ENCODE measurements around the gene PRKAG3. TPM values are rescaled to one million over a fixed set of nuclear protein-coding genes. Genes with fewer than 3 reads are reported as not detected.
"Not testable (repeated sequence)": the region's sequence is repeated elsewhere in the genome, so short reads cannot be mapped to it uniquely, and the experiment has no call there.

PRKAG3 gene
- total RNA-seq, 2 experiments from 2014 or later, result not detected

DNA sequence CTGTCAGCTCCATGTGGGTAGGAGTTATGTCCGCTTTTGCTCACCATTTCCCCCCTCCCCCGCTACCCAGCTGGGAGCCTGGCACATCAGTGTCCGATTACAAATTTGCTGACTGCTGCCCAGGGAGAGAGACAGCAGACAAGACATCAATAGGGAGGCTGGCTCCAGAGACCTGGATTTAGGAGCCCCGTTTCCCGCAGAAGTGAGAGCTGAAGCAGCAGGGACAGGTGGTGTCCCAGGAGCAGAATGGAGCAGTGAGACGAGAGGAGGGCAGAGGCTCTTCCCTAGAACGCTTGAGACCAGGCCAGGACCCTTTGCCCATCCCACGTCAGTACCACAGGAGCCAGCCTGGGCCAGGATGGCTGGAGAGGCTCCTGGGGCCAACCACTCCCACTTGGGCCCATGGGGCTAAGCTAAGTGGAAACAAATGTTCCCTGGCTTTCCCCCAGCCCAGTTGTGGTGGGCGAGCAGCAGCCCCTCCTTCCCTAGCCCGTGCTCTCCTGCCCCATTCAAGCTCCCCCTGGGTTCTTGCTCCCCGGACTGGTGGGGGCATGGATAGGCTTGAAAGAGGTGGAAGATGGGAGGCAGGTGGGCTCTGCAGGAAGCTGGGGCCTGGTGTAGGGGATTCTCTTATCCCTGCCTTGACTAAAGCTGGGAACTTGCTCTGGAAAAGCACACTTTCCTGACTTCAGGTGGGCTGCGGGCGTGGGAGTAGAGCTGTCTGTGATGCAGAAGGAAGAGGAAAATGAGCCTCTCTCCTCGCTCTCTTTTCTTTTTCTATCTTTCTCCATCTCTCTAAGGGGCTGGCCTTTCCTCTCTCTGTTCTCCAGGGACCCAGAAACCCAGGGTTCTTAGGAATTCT lies 23.9 kb upstream of the PRKAG3 start:
- POLR2A ChIA-PET, result no interaction called here
- H3K36me3 Mint-ChIP-seq (ENCODE audit: low read depth), result no peaks in the 10 kb centered on the region
- no peak for DNase-seq
- H3K9me3 Mint-ChIP-seq (ENCODE audit: insufficient read depth), result no peaks in the 10 kb centered on the region
- no peak overlapping the region for H3K4me3 Mint-ChIP-seq
- H3K27me3 Mint-ChIP-seq (ENCODE audit: low read depth), result peaks cover 71% of the 10 kb centered on the region
- no peak for ATAC-seq
- no peak overlapping the region for H3K27ac Mint-ChIP-seq
- CTCF ChIA-PET, result interaction anchor here (1.0 to 1.8 kb wide), 5 partner anchors 8 to 124 kb away, joined by 3 to 12 read pairs (median 4); no protein-coding TSS in a partner anchor
- H3K4me1 Mint-ChIP-seq (ENCODE audit: low read depth), result peaks cover 9% of the 10 kb centered on the region

DNA sequence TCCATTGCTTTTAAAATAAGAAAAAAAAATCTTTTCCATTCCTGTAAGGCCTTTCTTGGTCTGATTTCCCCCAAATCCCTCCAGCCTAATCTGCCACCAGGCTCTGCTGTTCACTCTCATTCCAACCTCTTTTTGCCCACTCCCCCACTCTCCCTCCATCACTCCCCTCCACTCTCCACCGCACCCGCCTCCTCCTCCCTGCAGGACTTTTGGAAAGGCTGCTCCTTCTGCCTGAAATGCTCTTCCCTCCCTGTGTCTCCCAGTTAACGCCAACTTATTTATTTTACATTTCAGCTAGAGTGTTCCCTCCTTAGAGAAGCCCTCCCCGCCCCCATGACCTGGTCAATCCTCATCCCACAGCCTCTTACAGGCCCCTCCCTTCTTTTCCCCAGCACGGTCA lies 23.3 kb upstream of the PRKAG3 start:
- no peak for DNase-seq
- Mint-ChIP-seq H3K4me1 (ENCODE audit: low read depth) (peaks cover 3% of the 10 kb centered on the region), H3K27ac (no peak overlapping the region), H3K4me3 (no peak overlapping the region), H3K27me3 (ENCODE audit: low read depth) (peaks cover 65% of the 10 kb centered on the region), H3K9me3 (ENCODE audit: insufficient read depth) (no peaks in the 10 kb centered on the region), H3K36me3 (ENCODE audit: low read depth) (no peaks in the 10 kb centered on the region)
- CTCF ChIA-PET, result interaction anchor here (1.4 kb wide), 1 partner anchor 43 kb away, joined by 12 read pairs; no protein-coding TSS in a partner anchor
- no peak for ATAC-seq
- POLR2A ChIA-PET, result no interaction called here

- POLR2A ChIA-PET, result no interaction called here
- Mint-ChIP-seq H3K27ac (no peak overlapping the region), H3K4me1 (ENCODE audit: low read depth) (no peaks in the 10 kb centered on the region), H3K36me3 (ENCODE audit: low read depth) (no peaks in the 10 kb centered on the region), H3K9me3 (ENCODE audit: insufficient read depth) (no peaks in the 10 kb centered on the region), H3K27me3 (ENCODE audit: low read depth) (peaks cover 59% of the 10 kb centered on the region), H3K4me3 (no peak overlapping the region)
- ATAC-seq, result no peak
- CTCF ChIA-PET, result interaction anchor here (2.5 to 7.2 kb wide), 2 partner anchors 22 to 44 kb away, joined by 16 to 83 read pairs; no protein-coding TSS in a partner anchor
- no peak for DNase-seq
Observed at GRCh38 chr2:218853766-218854165, 22.2 kb upstream of the PRKAG3 start.

DNA sequence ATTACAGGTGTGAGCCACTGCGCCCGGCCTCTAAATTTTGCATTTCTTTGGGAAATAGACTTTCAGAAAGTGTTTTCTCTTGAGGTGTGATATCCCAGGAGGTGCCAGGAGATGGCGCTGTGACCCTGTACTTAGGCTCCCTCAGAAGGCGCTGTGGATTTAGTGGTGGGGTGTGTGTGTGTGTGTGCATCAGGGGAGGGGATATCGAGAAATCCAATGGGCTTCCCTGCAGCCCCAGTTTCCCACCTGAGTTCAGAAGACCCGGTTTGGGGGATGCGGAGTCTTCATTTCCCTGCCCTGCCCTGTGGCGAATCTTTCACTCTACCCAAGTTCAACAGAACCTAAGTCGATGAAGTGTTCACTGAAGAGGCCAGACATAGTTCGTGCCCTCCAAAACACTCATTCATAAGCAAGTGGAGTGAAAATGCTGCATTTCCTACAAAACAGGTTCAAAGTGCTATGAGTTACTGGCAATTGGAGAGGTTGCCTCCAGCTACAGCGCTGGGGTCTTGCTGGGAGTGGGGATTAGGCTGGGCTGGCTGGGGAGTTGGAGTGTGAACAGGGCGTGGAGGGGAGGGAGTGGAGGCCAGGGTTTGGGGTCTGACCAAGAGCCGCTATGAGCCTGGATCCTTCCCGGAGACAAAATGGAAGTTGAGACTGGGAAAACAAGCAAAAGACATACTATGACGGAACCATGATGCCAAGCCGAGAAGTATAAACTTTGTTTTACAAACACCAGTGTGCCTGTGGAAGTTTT lies 21.5 kb upstream of the PRKAG3 start:
- ATAC-seq (peak; percentile 52), DNase-seq (peak; percentile 74)
- Mint-ChIP-seq H3K4me1 (ENCODE audit: low read depth) (no peaks in the 10 kb centered on the region), H3K27ac (no peak overlapping the region), H3K27me3 (ENCODE audit: low read depth) (peaks cover 52% of the 10 kb centered on the region), H3K4me3 (no peak overlapping the region), H3K36me3 (ENCODE audit: low read depth) (no peaks in the 10 kb centered on the region), H3K9me3 (ENCODE audit: insufficient read depth) (no peaks in the 10 kb centered on the region)
- POLR2A ChIA-PET, result no interaction called here
- CTCF ChIA-PET, result interaction anchor here (0.8 to 7.2 kb wide), 8 partner anchors 21 to 265 kb away, joined by 3 to 83 read pairs (median 4); no protein-coding TSS in a partner anchor

GRCh38 chr2:218851286-218851685 lies 19.7 kb upstream of the PRKAG3 start:
- ATAC-seq, result no peak
- ChIA-PET CTCF (interaction anchor here (1.2 to 7.2 kb wide), 8 partner anchors 10 to 193 kb away, joined by 3 to 83 read pairs (median 5); no protein-coding TSS in a partner anchor), POLR2A (interaction anchor here (0.7 kb wide), 1 partner anchor 174 kb away, joined by 3 read pairs; no protein-coding TSS in a partner anchor)
- no peaks in the 10 kb centered on the region for H3K9me3 Mint-ChIP-seq (ENCODE audit: insufficient read depth)
- H3K27ac Mint-ChIP-seq, result no peak overlapping the region
- peaks cover 35% of the 10 kb centered on the region for H3K27me3 Mint-ChIP-seq (ENCODE audit: low read depth)
- H3K4me3 Mint-ChIP-seq, result no peak overlapping the region
- no peaks in the 10 kb centered on the region for H3K36me3 Mint-ChIP-seq (ENCODE audit: low read depth)
- no peaks in the 10 kb centered on the region for H3K4me1 Mint-ChIP-seq (ENCODE audit: low read depth)
- DNase-seq, result no peak

GRCh38 chr2:218850796-218851195 lies 19.2 kb upstream of the PRKAG3 start:
- Mint-ChIP-seq H3K36me3 (ENCODE audit: low read depth) (no peaks in the 10 kb centered on the region), H3K4me3 (no peak overlapping the region), H3K27ac (no peak overlapping the region), H3K4me1 (ENCODE audit: low read depth) (no peaks in the 10 kb centered on the region), H3K27me3 (ENCODE audit: low read depth) (peaks cover 30% of the 10 kb centered on the region), H3K9me3 (ENCODE audit: insufficient read depth) (no peaks in the 10 kb centered on the region)
- POLR2A ChIA-PET, result no interaction called here
- DNase-seq (no peak), ATAC-seq (no peak)
- CTCF ChIA-PET, result interaction anchor here (1.3 to 7.2 kb wide), 5 partner anchors 10 to 193 kb away, joined by 3 to 83 read pairs (median 10); no protein-coding TSS in a partner anchor

DNA sequence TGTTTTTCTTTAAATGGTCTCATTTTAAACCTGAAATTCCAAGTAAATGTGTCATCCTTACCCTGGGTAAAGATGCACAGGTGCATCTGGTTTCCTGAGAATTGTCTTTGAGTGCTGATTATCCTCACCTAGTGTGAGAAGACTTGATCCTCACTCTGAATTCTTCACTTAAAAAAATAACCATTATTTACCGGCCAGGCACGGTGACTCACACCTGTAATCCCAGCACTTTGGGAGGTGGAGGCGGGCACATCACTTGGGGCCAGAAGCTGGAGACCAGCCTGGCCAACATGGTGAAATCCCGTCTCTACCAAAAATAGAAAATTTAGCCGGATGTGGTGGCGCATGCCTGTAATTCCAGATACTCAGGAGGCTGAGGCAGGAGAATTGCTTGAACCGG lies 18.1 kb upstream of the PRKAG3 start:
- Mint-ChIP-seq H3K27me3 (ENCODE audit: low read depth) (peaks cover 21% of the 10 kb centered on the region), H3K9me3 (ENCODE audit: insufficient read depth) (peaks cover 3% of the 10 kb centered on the region), H3K36me3 (ENCODE audit: low read depth) (no peaks in the 10 kb centered on the region), H3K4me3 (no peak overlapping the region), H3K4me1 (ENCODE audit: low read depth) (no peaks in the 10 kb centered on the region), H3K27ac (no peak overlapping the region)
- ChIA-PET CTCF (interaction anchor here (1.2 to 7.2 kb wide), 5 partner anchors 10 to 190 kb away, joined by 4 to 83 read pairs (median 34); partner anchors contain the start of genes BCS1L and ZNF142), POLR2A (no interaction called here)
- no peak for DNase-seq
- no peak for ATAC-seq

DNA sequence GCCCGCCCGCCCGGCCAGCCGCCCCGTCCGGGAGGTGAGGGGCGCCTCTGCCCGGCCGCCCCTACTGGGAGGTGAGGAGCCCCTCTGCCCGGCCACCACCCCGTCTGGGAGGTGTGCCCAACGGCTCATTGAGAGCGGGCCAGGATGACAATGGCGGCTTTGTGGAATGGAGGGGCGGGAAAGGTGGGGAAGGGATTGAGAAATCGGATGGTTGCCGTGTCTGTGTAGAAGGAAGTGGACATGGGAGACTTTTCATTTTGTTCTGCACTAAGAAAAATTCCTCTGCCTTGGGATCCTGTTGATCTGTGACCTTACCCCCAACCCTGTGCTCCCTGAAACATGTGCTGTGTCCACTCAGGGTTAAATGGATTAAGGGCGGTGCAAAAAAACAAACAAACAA lies 15.4 kb upstream of the PRKAG3 start:
- ChIA-PET POLR2A (interaction anchor here (0.6 kb wide), 1 partner anchor 188 kb away, joined by 3 read pairs; no protein-coding TSS in a partner anchor), CTCF (interaction anchor here (0.5 to 7.2 kb wide), 48 partner anchors 9 to 701 kb away, joined by 3 to 83 read pairs (median 4); partner anchors contain the start of genes BCS1L, RNF25, STK36 and TTLL4)
- H3K4me1 Mint-ChIP-seq (ENCODE audit: low read depth); H3K27me3 Mint-ChIP-seq (ENCODE audit: low read depth); H3K36me3 Mint-ChIP-seq (ENCODE audit: low read depth); H3K9me3 Mint-ChIP-seq (ENCODE audit: insufficient read depth); DNase-seq; H3K4me3 Mint-ChIP-seq; H3K27ac Mint-ChIP-seq; ATAC-seq: not testable (repeated sequence)

- H3K36me3 Mint-ChIP-seq (ENCODE audit: low read depth); CTCF ChIA-PET; H3K4me1 Mint-ChIP-seq (ENCODE audit: low read depth); ATAC-seq; POLR2A ChIA-PET; H3K4me3 Mint-ChIP-seq; H3K27ac Mint-ChIP-seq; H3K9me3 Mint-ChIP-seq (ENCODE audit: insufficient read depth); DNase-seq: not testable (repeated sequence)
- H3K27me3 Mint-ChIP-seq (ENCODE audit: low read depth), result peaks cover 10% of the 10 kb centered on the region
Observed at GRCh38 chr2:218844334-218844733, 12.7 kb upstream of the PRKAG3 start.

DNA sequence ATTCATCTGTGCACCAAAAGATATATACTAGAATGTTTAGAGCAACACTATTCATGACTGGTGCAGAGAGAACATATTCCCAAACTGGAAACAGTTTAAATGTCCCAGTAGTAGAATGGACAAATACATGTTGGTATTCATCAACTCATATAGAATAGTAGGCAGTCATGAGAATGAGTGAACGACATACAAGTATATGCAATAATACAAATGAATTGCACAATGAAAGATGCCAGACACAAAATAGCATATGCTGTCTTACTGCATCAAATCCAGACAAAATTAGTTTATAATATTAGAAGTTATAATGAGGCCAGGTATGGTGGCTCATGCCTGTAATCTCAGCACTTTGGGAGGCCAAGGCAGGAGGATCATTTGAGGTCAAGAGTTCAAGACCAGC lies 8.3 kb upstream of the PRKAG3 start:
- Mint-ChIP-seq H3K4me1 (ENCODE audit: low read depth) (no peaks in the 10 kb centered on the region), H3K27me3 (ENCODE audit: low read depth) (peaks cover 31% of the 10 kb centered on the region), H3K27ac (no peak overlapping the region), H3K4me3 (no peak overlapping the region), H3K36me3 (ENCODE audit: low read depth) (no peaks in the 10 kb centered on the region), H3K9me3 (ENCODE audit: insufficient read depth) (peaks cover 4% of the 10 kb centered on the region)
- ATAC-seq (no peak), DNase-seq (no peak)
- ChIA-PET POLR2A (no interaction called here), CTCF (interaction anchor here (1.5 kb wide), 1 partner anchor 9 kb away, joined by 4 read pairs; no protein-coding TSS in a partner anchor)

DNA sequence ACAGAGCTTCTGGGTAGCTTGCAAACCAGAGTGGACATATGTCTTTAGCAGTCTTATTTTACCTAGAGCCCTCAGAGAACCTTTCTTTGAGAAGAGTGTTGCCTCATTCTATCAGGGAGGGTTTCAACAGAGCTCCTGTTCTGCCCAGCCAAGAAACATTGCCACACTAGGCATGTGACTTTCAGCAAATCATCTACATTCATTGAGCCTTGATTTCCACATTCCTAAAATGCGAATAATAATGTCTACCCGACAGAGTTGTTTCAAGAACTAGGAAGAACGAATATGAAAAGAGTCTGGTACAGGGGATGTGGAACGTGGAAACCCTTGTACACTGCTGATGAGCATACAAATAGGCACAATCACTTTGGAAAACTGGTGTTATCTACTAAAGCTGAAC lies 7.8 kb upstream of the PRKAG3 start:
- ATAC-seq (no peak), DNase-seq (no peak)
- CTCF ChIA-PET, result interaction anchor here (1.5 kb wide), 1 partner anchor 10 kb away, joined by 4 read pairs; no protein-coding TSS in a partner anchor
- Mint-ChIP-seq H3K36me3 (ENCODE audit: low read depth) (no peaks in the 10 kb centered on the region), H3K27me3 (ENCODE audit: low read depth) (peaks cover 35% of the 10 kb centered on the region), H3K4me1 (ENCODE audit: low read depth) (no peaks in the 10 kb centered on the region), H3K9me3 (ENCODE audit: insufficient read depth) (peaks cover 4% of the 10 kb centered on the region), H3K27ac (no peak overlapping the region), H3K4me3 (no peak overlapping the region)
- POLR2A ChIA-PET, result no interaction called here

All from activated CD8-positive, alpha-beta T cell treated with anti-CD3 and anti-CD28 coated beads, Interleukin-2, amount 10 ng/mL, durations not matched to agents 7 days and 5 days (primary cell).